ENCODE measurements around the gene CSE1L. TPM values are rescaled to one million over a fixed set of nuclear protein-coding genes. Genes with fewer than 3 reads are reported as not detected.

Gene CSE1L
- total RNA-seq, 4 donors from 2014 or later, result 35.8 to 55.6 (median 42.2) TPM

DNA sequence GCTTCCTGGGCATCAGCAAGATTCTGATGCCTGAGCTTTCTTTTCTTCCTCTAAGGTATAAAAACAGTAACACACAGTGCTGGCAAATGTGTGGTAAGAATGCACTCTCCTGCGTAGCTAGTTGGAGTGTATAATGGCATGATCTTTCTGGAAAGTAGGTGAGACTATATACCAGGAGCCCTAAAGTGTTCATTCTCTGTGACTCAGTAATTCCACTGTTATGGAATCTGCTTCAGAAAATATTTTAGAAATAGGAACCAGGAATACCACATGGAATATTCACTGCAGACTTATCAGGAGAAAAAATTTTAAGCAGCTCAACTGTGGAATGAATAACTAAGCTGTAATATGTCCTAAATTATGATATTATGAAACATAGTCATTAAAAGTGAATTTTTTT, 16.9 kb upstream of the CSE1L start:
- 21 to 57% methylated on average over 1 of the region's 1 CpG for WGBS, 2 donors (ENCODE audit: low coverage in 1 of 2)
- peak; percentile 77 for ATAC-seq
- H3K36me3 ChIP-seq, result peaks cover 0 to 87% of the 10 kb centered on the region in 2 donors

DNA sequence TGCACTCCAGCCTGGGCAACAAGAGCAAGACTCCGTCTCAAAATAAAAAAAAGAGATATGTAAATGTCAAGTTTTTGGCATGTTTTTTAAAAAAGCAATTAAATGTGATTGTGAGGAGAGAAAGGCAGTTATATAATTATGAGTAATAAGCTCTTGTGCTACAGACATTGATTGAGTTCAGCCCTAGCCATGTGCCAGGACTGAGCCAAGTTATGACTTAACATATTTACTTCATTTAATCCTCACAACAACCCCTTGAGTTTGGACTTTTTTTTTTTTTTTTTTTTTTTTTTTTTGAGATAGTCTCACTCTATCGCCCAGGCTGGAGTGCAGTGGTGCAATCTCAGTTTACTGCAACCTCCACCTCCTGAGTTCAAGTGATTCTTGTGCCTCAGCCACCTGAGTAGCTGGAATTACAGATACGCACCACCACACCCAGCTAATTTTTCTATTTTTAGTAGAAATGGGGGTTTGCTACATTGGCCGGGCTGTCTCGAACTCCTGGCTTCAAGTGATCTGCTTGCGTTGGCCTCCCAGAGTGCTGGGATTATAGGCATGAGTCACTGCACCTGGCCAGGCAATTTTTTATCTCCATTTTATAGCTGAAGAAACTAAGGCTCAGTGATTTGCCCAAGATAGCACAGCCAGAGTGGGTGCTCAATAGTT, 15.0 kb upstream of the CSE1L start:
- WGBS, 2 donors (ENCODE audit: low coverage in 1 of 2), result 9 to 60% methylated on average over 1 of the region's 6 CpGs
- ATAC-seq, result peak; percentile 71
- peaks cover 0 to 87% of the 10 kb centered on the region in 2 donors for H3K36me3 ChIP-seq
- TF ChIP-seq POLR2A (IDR thresholded peaks at IDR 0.05), result no peak
- TF ChIP-seq EP300 (IDR thresholded peaks at IDR 0.05), result no peak
- peak; percentile 20 for TF ChIP-seq POLR2AphosphoS5 (IDR thresholded peaks at IDR 0.05)
- no peak for TF ChIP-seq CTCF (IDR thresholded peaks at IDR 0.05)
- peak overlapping the region in 3 of 4 donors; percentile 26 to 68 (median 42) for H3K27ac ChIP-seq
- H3K9me3 ChIP-seq, result no peaks in the 10 kb centered on the region
- H3K4me1 ChIP-seq, result peaks cover 0 to 32% (median 0%) of the 10 kb centered on the region in 3 donors
- no peaks in the 10 kb centered on the region for H3K27me3 ChIP-seq
- no peak overlapping the region for H3K4me3 ChIP-seq

More for the DNA sequence above, 16.9 kb upstream of the CSE1L start:
- peaks cover 0 to 32% (median 0%) of the 10 kb centered on the region in 3 donors for H3K4me1 ChIP-seq
- TF ChIP-seq POLR2A (IDR thresholded peaks at IDR 0.05) (no peak), POLR2AphosphoS5 (IDR thresholded peaks at IDR 0.05) (peak; percentile 18)
- no peaks in the 10 kb centered on the region for H3K9me3 ChIP-seq
- H3K27me3 ChIP-seq, result no peaks in the 10 kb centered on the region
- H3K4me3 ChIP-seq, result no peak overlapping the region
- H3K27ac ChIP-seq, result peak overlapping the region; percentile 45 to 76 (median 60)

- no peak for ATAC-seq
- 80 to 95% methylated on average over 1 to 8 of the region's 8 CpGs for WGBS, 2 donors (ENCODE audit: low coverage in 1 of 2)
- TF ChIP-seq POLR2A (IDR thresholded peaks at IDR 0.05) (no peak), POLR2AphosphoS5 (IDR thresholded peaks at IDR 0.05) (no peak)
- Histone ChIP-seq H3K27me3 (no peaks in the 10 kb centered on the region), H3K9me3 (no peaks in the 10 kb centered on the region), H3K4me1 (peaks cover 0 to 32% (median 0%) of the 10 kb centered on the region in 3 donors), H3K27ac (no peak overlapping the region), H3K36me3 (peaks cover 0 to 80% of the 10 kb centered on the region in 2 donors), H3K4me3 (no peak overlapping the region)
Measured at GRCh38 chr20:49032455-49032854, 13.7 kb upstream of the CSE1L start.

GRCh38 chr20:49034070-49034732, 11.9 kb upstream of the CSE1L start:
- no peak overlapping the region for H3K4me3 ChIP-seq
- peaks cover 0 to 63% of the 10 kb centered on the region in 2 donors for H3K36me3 ChIP-seq
- no peaks in the 10 kb centered on the region for H3K9me3 ChIP-seq
- TF ChIP-seq CTCF (IDR thresholded peaks at IDR 0.05) (no peak), POLR2AphosphoS5 (IDR thresholded peaks at IDR 0.05) (no peak), EP300 (IDR thresholded peaks at IDR 0.05) (no peak), POLR2A (IDR thresholded peaks at IDR 0.05) (no peak)
- 90 to 94% methylated on average over 4 to 5 of the region's 7 CpGs for WGBS, 2 donors (ENCODE audit: low coverage in 1 of 2)
- no peaks in the 10 kb centered on the region for H3K27me3 ChIP-seq
- no peak overlapping the region for H3K27ac ChIP-seq
- ATAC-seq, result no peak
- H3K4me1 ChIP-seq, result peaks cover 0 to 21% (median 0%) of the 10 kb centered on the region in 3 donors

- no peak overlapping the region for H3K27ac ChIP-seq
- TF ChIP-seq CTCF (IDR thresholded peaks at IDR 0.05), result no peak
- no peak for TF ChIP-seq EP300 (IDR thresholded peaks at IDR 0.05)
- no peak for TF ChIP-seq POLR2A (IDR thresholded peaks at IDR 0.05)
- TF ChIP-seq POLR2AphosphoS5 (IDR thresholded peaks at IDR 0.05), result no peak
- no peak overlapping the region for H3K4me3 ChIP-seq
- no peaks in the 10 kb centered on the region for H3K27me3 ChIP-seq
- 74 to 88% methylated on average over 2 to 3 of the region's 3 CpGs for WGBS, 2 donors (ENCODE audit: low coverage in 1 of 2)
- H3K9me3 ChIP-seq, result no peaks in the 10 kb centered on the region
- ATAC-seq, result no peak
- H3K36me3 ChIP-seq, result peaks cover 0 to 38% of the 10 kb centered on the region in 2 donors
- H3K4me1 ChIP-seq, result no peaks in the 10 kb centered on the region
Measured at GRCh38 chr20:49037962-49038387, 8.1 kb upstream of the CSE1L start.
